ENCODE data around the gene NOTCH3.

The NOTCH3 gene

GRCh38 chr19:15191514-15191913 is 9.3 kb downstream of the NOTCH3 start:
- TF ChIP-seq, protein P1, sequence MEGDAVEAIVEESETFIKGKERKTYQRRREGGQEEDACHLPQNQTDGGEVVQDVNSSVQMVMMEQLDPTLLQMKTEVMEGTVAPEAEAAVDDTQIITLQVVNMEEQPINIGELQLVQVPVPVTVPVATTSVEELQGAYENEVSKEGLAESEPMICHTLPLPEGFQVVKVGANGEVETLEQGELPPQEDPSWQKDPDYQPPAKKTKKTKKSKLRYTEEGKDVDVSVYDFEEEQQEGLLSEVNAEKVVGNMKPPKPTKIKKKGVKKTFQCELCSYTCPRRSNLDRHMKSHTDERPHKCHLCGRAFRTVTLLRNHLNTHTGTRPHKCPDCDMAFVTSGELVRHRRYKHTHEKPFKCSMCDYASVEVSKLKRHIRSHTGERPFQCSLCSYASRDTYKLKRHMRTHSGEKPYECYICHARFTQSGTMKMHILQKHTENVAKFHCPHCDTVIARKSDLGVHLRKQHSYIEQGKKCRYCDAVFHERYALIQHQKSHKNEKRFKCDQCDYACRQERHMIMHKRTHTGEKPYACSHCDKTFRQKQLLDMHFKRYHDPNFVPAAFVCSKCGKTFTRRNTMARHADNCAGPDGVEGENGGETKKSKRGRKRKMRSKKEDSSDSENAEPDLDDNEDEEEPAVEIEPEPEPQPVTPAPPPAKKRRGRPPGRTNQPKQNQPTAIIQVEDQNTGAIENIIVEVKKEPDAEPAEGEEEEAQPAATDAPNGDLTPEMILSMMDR (IDR thresholded peaks at IDR 0.05; ENCODE audit: poor library complexity, severe bottlenecking): no peak
- Histone ChIP-seq H3K4me1 (ENCODE audit: insufficient read depth, poor library complexity, severe bottlenecking) (no peaks in the 10 kb centered on the region), H3K27me3 (ENCODE audit: insufficient read depth, poor library complexity, severe bottlenecking) (no peaks in the 10 kb centered on the region), H3K9me3 (ENCODE audit: severe bottlenecking) (no peaks in the 10 kb centered on the region), H3K27ac (ENCODE audit: poor library complexity, severe bottlenecking) (no peak overlapping the region), H3K36me3 (ENCODE audit: low read depth) (no peaks in the 10 kb centered on the region), H3K4me3 (ENCODE audit: severe bottlenecking) (no peak overlapping the region)
- no peak for DNase-seq (ENCODE audit: low spot score)
- ATAC-seq (ENCODE audit: low read depth): no peak

DNA sequence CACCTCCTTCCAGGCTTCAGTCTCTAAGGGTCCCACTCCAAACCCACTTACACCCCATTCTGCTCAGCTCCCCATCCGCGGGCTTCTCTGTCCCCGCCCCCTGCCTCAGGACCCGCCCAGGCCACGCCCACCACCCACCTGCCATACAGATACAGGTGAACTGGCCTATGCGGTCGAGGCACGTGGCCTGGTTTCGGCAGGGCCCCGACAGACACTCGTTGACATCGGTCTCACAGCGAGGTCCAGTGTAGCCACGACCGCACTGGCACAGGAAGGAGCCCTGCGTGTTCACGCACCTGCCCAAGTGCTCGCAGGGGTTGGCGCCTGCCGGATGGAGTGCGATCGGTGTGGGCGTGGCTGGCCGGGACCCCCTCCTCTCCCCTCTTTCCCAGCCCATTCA is 11.9 kb downstream of the NOTCH3 start:
- no peaks in the 10 kb centered on the region for H3K27me3 ChIP-seq (ENCODE audit: insufficient read depth, poor library complexity, severe bottlenecking)
- H3K4me1 ChIP-seq (ENCODE audit: insufficient read depth, poor library complexity, severe bottlenecking): no peaks in the 10 kb centered on the region
- ATAC-seq (ENCODE audit: low read depth): no peak
- no peaks in the 10 kb centered on the region for H3K36me3 ChIP-seq (ENCODE audit: low read depth)
- H3K27ac ChIP-seq (ENCODE audit: poor library complexity, severe bottlenecking): no peak overlapping the region
- peak; percentile 72 for DNase-seq (ENCODE audit: low spot score)
- H3K4me3 ChIP-seq (ENCODE audit: severe bottlenecking): no peak overlapping the region
- H3K9me3 ChIP-seq (ENCODE audit: severe bottlenecking): no peaks in the 10 kb centered on the region
- TF ChIP-seq, protein P1 (IDR thresholded peaks at IDR 0.05; ENCODE audit: poor library complexity, severe bottlenecking): no peak

- TF ChIP-seq, protein P1 (IDR thresholded peaks at IDR 0.05; ENCODE audit: poor library complexity, severe bottlenecking): no peak
- ATAC-seq (ENCODE audit: low read depth) (no peak), DNase-seq (ENCODE audit: low spot score) (peak; percentile 63)
- no peaks in the 10 kb centered on the region for H3K9me3 ChIP-seq (ENCODE audit: severe bottlenecking)
- no peaks in the 10 kb centered on the region for H3K27me3 ChIP-seq (ENCODE audit: insufficient read depth, poor library complexity, severe bottlenecking)
- no peak overlapping the region for H3K27ac ChIP-seq (ENCODE audit: poor library complexity, severe bottlenecking)
- no peaks in the 10 kb centered on the region for H3K4me1 ChIP-seq (ENCODE audit: insufficient read depth, poor library complexity, severe bottlenecking)
- H3K36me3 ChIP-seq (ENCODE audit: low read depth): no peaks in the 10 kb centered on the region
- H3K4me3 ChIP-seq (ENCODE audit: severe bottlenecking): no peak overlapping the region
Observed at GRCh38 chr19:15187026-15188007, 13.5 kb downstream of the NOTCH3 start.

DNA sequence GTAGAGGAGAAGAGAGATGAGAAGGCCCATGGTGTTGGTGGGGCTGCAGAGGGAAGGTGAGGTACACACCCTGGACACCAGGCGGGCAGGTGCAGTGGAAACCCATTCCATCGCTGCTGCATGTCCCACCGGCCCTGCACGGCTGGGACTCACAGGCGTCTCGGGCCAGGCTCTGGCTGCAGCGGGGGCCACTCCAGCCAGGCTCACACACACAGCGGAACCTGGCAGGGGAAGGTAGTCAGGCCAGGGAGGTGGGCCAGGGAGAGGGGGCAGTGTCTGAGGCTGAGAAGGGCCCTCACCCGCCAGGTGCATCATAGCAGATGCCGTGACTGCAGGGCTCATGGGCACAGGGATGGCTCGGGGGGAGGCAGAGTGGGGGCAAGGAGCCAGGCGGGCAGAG is 15.6 kb downstream of the NOTCH3 start:
- Histone ChIP-seq H3K27me3 (ENCODE audit: insufficient read depth, poor library complexity, severe bottlenecking) (no peaks in the 10 kb centered on the region), H3K27ac (ENCODE audit: poor library complexity, severe bottlenecking) (no peak overlapping the region), H3K4me1 (ENCODE audit: insufficient read depth, poor library complexity, severe bottlenecking) (no peaks in the 10 kb centered on the region), H3K9me3 (ENCODE audit: severe bottlenecking) (no peaks in the 10 kb centered on the region), H3K4me3 (ENCODE audit: severe bottlenecking) (no peak overlapping the region), H3K36me3 (ENCODE audit: low read depth) (no peaks in the 10 kb centered on the region)
- DNase-seq (ENCODE audit: low spot score): no peak
- no peak for ATAC-seq (ENCODE audit: low read depth)
- TF ChIP-seq, protein P1 (IDR thresholded peaks at IDR 0.05; ENCODE audit: poor library complexity, severe bottlenecking): no peak

DNA sequence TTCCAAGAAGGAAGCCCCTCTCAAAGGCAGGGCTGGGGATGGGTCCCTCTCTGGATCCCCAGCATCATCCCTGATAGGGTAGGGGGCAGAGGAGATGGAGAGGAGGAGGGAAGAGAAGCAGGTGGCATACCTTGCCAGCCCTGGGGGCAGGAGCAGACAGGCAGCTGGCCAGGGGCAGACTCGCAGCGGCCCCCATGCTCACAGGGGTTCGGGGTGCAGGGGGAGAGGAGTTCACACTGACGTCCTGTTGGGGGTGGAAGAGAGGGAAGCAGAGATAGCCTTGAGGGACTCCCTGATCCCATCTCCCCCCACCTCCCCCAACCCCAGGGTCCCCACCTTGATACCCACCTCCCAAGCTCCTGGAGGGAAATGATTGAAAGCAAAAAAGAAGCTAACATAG is 16.0 kb downstream of the NOTCH3 start:
- H3K36me3 ChIP-seq (ENCODE audit: low read depth): no peaks in the 10 kb centered on the region
- no peaks in the 10 kb centered on the region for H3K27me3 ChIP-seq (ENCODE audit: insufficient read depth, poor library complexity, severe bottlenecking)

More for the DNA sequence above, 16.0 kb downstream of the NOTCH3 start:
- no peak overlapping the region for H3K27ac ChIP-seq (ENCODE audit: poor library complexity, severe bottlenecking)
- no peak for DNase-seq (ENCODE audit: low spot score)
- TF ChIP-seq, protein P1 (IDR thresholded peaks at IDR 0.05; ENCODE audit: poor library complexity, severe bottlenecking): no peak
- no peaks in the 10 kb centered on the region for H3K9me3 ChIP-seq (ENCODE audit: severe bottlenecking)
- H3K4me3 ChIP-seq (ENCODE audit: severe bottlenecking): no peak overlapping the region
- H3K4me1 ChIP-seq (ENCODE audit: insufficient read depth, poor library complexity, severe bottlenecking): no peaks in the 10 kb centered on the region
- no peak for ATAC-seq (ENCODE audit: low read depth)
